ENCODE results near the gene ARHGAP4.
A peak's percentile ranks its signal among the peaks of the same experiment; 100 is the strongest.

The ARHGAP4 gene

DNA sequence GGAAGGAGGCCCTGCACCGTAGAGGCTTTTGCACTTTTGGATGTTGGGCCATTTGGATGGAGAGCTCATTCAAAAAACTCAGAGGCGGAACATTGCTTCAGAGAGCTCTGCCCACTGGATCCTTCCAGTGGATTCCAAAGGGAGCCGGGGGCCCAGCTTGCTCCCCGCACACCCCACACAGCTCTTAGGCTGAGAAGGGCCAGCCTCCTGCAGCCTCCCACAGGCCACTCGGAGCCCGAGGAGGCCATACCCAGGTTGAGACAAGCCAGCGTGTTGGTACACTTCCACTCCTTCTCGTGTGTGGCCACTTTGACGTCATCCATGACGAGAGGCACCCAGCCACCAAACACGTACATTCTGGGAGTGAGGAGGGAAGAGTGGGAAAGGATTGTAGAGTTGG lies 35.2 kb upstream of the ARHGAP4 start:
- DNase-seq = no peak

DNA sequence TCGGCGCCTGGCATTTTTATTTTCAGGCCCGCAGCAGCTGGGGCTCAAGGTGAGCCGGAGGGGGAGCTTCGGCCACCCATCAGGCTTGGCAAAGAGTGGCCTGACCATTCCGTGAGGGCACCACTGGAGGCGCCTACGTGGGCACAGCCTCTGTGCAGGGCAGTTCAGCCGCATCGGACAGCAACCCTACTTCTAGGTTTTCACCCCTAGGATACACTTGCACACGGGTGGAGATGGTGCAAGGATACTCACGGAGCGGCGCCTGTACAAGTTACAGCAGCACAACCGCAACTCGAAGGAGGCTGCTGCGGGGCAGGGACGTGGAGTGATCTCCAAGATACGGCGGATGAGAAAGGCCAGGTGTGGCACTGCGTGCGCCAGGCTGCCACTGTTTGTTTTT lies 34.7 kb upstream of the ARHGAP4 start:
- no peak for DNase-seq

DNA sequence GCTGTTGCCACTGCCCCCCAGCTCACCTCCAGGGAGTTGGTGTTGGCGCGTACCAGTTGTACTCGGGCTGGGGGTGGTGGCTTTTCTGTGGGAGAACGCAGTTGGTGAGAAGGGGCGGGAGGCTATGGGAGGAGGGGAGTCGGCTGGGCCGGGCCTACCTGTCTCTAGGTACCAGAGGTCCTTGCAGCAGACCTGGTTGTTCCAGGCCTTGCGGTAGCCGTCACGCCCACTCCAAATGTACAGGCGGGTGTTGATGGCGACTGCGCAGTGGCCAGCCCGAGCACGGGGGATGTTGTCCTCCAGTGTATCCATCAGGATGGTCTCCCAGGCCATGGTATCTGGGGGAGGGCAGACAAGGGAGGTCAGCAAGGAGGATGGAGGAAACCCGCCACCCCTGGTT lies 34.0 kb upstream of the ARHGAP4 start:
- DNase-seq = no peak

DNA sequence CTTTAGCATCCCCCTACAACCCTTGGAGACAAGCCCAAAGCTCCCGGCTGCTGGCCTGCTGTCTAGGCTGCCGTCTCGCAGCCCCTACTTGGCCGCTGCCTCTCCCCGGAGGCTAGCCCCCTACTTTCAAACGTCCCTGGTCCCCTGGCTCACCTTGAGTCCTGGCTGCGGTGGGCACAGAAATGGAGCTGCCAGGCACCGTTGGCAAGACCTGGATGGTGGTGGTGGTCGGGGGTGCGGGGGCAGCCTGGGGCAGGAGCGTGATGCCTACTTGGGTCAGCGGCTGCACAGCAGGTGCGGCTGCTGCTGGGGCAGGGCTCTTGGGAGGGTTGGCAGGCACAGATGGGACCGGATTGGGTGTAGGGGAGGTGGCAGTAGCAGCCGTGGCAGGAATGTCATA lies 33.6 kb upstream of the ARHGAP4 start:
- DNase-seq = no peak

DNA sequence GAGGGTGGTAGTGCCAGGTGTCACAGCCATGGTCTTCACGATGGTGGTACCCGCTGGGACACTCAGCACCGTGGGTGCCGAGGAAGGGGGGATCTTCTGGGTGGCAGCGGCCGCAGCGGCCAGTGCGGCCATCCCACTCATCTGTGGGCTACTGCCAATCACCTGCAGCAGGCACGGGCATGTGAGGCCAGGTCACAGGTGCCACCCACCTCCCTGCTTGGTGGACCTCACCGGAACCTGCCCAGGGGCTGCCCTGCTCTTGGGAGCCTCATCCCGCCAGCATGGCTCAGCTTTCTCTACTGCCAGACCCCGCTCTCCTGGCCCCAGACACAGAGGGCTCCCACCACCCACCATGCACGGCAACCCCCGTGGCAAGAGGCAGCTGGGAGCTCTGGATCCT lies 32.5 kb upstream of the ARHGAP4 start:
- no peak for DNase-seq

DNA sequence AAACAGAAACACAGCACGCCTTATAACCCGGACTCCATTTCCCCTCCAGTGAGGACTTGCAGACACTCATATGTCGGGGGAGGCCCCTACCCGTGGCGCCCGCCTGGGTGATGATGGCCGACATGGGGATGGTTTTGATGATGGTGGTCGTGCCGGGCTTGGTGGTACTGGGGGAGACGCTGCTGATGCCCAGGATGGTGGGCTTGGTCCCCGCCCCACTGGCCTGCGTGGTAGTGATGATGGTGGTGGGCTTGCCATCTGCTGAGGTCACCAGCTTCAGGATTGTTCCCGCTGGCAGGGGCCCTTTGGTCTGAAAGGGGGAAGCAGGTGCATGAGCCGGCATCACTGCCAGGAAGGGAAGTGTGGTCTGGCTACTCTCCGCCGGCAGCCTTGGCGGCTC lies 31.2 kb upstream of the ARHGAP4 start:
- DNase-seq = no peak

DNA sequence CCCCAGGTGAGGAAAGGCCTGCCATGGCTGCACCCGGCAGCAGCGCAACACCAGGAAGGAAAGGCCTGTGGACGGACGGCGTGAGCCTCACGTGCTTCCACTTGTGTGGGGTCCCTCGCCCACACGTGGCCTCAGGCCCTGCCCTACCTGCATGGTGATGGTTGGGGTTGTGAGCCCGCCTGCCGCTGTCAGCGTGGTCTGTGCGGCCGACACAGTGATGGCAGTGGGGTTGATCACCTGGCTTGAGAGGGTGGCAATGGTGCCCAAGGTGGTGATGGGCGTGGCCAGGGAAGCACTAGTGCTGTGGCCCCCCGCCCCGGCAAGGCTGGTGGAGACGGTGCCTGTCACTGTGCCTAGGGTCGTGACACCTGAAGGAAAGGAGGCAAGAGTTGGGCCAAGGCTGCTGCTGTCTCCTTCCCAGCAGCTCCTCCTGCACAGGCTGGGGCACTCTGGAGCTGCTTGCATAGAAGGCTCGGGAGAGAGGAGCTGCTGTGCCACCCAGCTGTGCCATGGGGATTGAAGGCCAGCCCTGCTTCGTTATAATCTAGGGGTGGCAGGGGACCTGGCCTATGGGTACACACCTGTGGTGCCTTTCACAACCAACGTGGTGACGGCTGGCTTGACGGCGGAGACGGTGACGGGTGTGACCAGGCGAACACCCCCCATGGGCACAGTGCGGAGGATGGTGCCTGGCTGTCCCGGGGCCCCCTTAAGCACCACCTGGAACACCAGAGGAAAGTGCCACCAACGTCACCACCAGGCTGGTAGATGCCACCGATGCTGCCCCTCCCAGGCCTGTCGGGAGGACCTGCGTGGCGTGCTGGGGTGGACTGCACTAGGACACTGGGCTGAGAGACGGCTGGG lies 30.2 kb upstream of the ARHGAP4 start:
- DNase-seq = no peak

DNA sequence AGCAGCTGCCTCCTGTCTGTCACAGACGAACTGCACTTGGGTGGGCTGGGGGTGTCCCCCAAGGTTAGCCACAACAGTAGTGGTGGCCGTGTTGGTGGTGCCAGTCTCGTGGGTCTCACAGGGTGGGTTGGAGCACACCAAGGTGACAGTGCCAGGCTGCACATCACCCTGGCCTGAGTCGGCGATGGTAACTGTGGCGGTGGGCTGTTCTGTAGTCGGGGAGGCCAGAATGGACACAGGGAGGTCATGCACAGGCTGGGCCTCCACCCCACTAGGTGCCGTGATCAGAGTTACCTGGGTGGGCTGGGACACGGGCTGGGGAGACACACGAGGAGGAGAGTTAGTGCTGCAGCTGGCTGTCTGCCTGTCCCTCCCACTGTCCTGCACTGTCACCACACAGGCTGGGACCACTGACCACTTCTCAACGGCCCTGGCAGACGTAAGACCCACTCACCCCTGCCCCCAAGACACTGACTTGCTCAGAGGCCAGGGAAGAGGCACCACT lies 29.2 kb upstream of the ARHGAP4 start:
- DNase-seq = no peak

DNA sequence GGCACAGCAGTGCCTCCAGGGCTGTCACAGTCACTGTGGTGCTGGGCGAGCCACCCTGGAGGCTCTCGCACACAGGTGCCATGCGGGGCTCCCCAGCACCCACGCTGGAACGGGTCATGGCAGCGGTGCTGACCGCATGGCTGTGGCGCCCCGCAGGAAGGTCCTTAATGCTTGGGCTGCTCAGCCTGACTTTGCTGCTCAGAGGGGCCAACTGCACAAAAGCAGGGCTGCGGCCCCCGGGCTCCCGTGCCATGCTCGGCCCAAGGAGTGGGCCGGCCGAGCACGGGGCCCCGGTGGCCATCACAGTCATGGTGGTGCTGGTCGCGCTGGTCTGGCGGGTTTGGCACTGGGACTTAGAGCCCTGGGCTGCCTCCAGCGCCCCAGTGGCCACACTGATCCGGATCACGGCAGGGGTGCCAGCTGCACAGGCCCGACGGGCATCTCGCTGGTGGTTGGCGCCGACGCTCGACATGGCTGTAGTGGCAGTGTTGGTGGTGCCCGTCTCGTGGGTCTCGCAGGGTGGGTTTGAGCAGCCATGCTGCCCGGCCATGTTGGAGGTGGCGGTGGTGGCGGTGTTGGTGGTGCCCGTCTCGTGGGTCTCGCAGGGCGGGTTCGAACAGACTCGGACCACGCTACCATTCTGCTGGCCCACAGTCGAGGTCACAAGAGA lies 28.6 kb upstream of the ARHGAP4 start:
- no peak for DNase-seq

DNA sequence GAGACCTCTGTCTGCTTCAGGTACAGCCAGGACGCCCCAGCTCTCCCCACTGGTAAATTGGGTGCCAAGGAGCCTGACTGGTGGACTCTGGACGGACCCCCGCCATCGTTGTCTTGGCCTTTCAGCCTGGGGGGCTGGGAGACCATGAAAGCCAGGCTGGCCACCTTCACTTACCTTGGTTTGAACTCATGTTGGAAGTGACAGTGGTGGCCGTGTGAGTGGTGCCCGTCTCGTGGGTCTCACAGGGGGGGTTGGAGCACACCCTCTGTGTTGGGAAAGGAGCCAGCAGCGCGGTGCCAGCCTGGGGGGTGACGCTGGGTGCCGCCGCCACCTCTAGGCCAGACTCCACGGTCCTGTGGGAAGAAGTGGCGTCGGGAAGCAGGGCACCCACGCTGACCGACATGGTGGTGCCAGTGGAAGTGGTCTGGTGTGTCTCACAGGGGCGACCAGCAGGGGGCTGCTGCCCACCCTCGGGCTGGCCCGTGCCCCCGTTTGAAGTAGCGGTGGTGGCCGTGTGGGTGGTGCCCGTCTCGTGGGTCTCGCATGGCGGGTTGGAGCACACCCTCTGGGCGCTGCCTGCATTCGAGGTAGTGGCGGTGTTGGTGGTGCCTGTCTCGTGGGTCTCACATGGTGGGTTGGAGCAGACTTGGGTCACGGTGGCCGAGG lies 28.0 kb upstream of the ARHGAP4 start:
- DNase-seq = peak; percentile 22

DNA sequence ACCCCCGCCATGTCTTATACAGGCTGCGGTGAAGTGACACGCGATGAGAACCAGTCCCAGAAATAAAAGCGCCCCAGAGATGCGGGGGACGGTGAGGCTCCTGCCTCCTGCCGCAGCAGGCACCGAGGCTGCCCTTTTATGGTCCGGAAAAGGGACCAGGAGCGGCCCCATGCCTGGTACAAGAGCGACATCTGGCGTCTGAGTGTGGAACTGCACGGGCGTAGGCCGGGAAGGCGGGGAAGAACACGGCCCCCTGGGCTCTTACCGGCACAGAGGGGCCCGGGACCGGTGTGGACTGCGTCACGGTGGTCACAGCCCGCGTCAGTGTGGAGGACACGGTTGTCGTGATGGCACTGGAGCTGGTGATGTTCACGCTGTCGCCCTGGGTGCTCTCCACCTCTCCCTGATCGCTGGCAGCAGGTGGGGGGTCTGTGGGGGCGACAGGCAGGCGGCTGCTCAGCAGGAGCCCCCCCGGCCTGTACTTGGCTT lies 27.3 kb upstream of the ARHGAP4 start:
- peak; percentile 80 for DNase-seq

DNA sequence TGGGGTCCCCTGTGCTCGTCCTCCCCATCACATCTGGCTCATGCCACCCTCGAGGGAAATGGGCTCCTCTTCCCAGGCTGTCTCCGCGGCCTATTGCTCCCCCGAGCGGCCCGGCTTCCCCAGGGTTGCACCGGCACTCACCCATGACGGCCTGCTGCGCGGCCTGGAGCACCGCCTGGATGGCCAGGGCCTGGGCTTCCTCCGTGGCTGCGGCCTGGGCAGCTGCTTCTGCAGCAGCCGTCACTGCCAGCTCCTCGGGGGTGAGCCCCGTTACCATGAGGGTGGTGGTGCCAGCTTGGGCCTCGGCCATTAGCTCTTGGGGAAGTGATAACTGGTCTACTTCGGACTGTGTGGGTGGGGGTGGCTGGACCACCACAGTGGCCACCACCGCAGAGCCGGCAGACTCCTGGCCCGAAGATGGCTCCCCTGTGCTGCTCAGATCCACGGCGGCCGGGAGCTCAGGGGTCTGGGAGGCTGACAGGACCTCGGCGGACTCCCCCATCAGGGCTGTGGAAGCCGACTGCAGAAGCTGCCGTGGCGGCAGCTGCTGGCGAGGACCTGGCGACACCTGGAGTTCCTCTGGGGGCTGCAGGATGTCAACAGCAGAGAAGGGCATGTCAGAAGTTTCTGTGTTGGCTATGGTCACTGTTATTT lies 26.4 kb upstream of the ARHGAP4 start:
- DNase-seq = no peak

DNA sequence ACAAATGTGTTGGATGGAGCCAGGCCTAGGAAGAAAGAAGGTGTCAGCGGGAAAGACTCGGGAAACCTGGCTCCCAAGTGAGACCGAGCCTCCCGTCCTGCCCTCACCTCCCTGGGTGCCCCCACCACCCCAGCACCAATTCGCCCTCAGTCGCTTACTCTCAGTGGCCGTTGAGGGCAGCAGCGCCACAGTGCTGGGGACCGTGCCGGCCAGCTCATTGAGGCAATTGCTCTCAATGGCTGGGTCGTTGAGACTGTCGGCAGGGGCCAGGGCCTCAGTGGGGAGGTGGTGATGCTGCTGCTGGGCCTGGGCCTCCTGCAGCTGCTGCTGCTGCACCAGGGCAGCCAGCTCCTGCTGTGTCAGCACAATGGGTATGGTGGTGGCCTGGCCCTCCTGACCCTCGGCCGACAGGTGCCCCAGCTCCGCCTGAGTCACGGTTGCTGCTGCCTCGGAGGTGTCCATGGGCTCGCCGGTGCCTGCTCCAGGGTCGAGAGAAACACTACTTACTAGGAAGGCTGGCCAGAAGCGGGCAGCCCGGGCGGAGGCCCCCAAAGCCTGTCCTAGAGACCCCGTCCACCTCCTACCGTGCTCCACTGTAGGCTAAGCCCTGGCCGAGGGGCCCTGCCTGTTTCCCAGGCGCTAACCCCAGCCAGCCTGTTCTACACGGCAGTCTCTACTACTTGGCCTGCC lies 25.8 kb upstream of the ARHGAP4 start:
- DNase-seq = no peak

DNA sequence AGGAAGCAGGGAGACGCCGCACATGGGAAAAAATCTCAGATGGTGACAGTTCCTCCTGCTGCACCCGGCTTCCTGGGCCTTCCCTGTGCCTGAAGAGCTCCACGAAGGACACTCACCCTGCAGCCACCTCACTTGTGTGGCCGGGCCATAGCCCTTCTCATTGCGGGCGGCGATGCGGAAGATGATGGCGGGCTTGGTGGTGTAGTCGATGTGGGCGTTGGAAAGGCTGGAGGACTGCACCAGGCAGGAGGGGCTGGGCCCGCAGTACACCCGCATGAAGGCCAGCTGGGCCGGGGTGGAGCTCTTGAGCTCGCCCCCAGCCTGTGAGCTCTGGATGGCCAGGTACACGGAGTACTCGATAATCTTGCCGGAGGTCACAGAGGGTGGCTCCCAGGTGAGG lies 24.1 kb upstream of the ARHGAP4 start:
- no peak for DNase-seq

DNA sequence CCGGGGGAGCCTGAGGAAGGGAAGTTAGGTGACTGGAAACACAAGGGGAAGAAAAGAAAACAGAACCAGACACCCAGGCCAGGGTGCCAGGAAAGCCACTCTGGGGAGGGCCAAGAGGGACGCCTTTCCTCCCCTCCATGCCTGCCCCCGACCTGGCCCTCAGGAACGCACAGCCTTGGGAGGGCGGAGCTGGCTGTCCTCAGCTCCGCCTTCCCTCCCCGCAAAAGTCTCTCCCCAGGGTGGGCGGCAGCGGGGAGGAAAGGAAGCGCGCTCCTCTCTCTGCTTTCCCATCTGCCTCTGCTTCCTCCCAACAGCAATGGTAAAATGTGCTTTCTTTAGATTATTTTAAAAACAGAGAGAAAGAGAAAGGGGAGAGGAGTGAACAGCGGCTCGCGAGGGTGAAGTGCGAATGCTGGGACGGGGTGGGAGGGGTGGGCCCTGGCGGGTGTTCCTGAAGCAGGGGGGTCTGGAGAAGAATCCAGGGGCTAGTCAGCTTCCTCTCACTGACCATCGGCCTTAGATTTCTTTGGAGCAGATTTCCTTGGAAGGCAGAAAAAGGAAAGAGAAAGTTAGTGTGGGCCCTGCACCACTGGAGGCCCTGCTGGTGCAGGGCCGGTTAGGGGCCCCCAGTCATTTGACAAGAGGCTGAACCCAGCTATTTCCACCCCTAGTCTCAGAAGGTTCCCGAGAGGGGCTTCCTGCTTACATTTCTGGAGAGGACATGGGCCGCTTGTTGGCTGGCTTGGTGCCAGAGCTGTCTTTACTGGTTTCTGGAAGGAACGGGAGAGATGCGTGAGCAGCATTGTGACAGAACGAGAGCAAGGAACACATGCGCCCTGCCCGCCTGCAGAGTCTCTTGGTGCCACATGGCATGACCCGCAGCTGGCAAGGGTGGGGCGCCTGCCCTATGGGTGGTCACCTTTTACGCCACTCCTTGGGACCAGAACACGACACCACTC lies 23.1 kb upstream of the ARHGAP4 start:
- DNase-seq = peak; percentile 51

DNA sequence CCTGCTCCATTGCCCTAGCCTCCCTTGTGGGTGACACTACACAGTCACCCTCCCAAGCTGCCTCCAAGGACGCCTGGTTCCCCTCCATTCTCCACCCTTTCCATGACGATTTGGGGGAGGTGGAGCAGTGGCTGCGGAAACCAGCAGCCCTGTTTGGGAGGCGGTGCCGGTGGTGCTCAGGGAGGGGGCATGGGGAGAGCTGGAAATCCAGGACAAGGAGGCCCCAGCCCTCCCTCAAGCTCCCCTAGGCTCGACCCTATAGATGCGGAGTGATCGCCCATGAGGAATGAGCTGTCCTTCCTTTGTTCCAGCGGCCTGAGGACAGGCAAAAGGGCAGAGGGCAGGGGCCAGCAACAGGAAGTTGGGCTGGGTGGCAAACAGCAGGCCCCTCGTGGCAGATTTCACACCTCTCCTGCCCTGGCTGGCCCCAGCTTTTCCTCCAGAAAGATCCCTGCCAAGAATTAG lies 22.0 kb upstream of the ARHGAP4 start:
- DNase-seq = no peak

DNA sequence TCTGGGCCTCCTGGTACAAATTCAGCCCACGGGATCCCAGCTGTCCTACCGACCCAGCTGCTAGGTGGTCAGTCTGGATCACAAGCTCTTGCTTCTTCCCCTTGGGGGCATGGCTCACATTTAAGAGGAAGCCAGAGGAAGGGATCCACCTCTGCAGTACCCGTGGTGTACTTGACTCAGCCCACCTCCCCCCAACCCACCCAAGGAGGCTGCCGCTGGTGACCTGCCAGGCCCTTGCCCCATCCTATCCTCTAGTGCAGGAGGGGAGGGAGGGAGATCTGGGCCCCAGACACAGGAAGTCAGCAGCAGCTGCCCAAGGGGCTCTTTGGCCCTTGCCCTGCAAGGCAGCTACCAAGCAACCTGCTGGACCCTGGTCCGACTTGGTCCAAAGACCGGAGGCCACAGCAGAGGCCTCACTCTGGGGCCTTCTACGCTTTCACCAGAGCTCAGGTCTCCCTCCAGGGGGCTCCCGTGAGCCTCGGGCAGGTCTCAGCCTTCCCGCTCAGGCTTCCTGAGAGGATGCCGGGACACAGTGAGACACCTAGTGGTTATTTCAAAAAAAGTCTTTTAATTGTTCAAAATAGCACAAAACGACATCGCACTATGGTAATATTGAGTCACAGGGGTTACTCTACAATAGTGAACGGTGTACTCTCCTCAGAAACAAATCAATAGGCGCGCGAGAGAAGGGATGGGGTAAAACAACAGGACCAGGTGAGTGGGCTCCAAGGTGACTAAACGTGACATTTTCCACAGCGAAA lies 21.1 kb upstream of the ARHGAP4 start:
- peak; percentile 92 for DNase-seq

DNA sequence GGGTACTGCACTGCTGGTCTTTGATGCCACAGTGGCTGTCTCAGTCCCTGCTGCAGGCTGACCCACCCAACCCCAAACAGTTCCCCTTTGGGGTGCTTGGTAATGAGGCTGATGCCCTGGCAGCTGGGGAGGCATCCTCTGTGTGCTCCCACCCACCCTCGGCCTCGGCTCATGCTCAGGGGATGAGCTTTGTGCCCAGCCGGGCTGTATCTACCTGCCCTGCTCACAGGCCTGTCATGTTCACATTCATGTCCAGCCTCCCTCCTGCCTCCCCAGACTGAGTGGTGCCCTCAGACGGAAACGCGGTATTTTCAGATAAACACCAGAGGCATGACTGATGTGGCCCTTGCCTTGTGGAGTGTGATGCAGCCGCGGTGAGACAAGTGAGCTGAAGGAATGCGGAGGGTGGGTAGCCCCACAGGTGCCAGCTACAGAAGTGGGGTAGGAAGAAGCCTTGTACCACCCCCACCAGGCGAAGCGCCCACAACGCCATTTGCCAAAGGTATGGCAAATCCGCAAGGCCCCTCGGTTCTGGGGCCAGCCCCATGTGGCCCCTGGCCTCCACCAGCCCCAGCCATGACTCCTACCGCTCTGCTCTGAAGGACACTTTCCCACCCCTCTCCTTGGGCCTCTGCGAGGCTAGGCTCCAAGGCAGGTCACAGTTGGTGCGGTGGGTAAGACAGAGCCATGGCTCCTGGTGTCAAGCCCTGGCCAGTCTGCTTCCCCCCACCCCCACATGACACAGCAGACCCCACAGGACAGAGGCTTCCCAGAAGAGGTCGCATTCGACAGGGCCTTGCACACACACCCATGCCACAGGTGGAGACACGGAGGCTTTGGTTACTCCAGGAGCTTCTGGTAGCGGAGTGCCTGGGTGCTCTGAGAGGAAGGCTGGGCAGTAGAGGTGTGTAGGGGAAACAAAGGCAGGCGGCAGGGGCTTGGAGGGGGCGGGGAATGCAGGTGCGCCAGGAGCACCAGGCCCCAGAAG lies 20.2 kb upstream of the ARHGAP4 start:
- no peak for DNase-seq

DNA sequence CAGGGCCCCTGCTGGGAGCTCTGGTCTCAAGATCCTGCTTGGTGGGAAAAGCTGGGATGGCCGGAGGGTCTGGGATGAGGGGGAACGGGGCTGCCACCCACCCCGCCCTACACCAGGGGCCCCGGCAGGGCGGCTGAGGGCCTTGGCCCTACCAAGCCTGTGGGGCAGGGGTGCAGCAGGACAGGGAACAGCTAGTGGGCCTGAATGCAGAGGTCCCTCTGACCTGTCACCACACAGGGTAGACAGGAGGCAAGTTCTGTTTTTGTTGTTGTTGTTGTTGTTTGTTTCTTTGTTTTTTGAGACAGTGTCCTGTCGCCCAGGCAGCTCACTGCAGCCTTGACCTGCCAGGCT lies 18.7 kb upstream of the ARHGAP4 start:
- DNase-seq = no peak
